Liver (tissue), 9 donors: ENCODE results near the gene STK32C. TPM values are rescaled to one million over a fixed set of nuclear protein-coding genes. Genes with fewer than 3 reads are reported as not detected.

Source experiments
- DNase-seq: peaks from one replicate; pipeline ENCODE4 v3.0.0-alpha.2; 2017; ENCODE audit warnings: low spot score
- H3K27ac ChIP-seq, 2 donors: one replicate each; pipeline ENCODE4 v1.7.0; 2013; ENCODE audit warnings: inconsistent platforms in 2 of 2, low read length in 2 of 2, control low read depth in 1 of 2, low read depth in 1 of 2, mild to moderate bottlenecking in 1 of 2
- H3K27me3 ChIP-seq, 4 donors: one replicate each; pipeline versions ENCODE4 v1.6.1 to v1.7.0; 2013; ENCODE audit warnings: low read length in 3 of 4, inconsistent platforms in 1 of 4, mild to moderate bottlenecking in 1 of 4, moderate library complexity in 1 of 4; ENCODE audit not compliant: control insufficient read depth in 4 of 4, insufficient read depth in 4 of 4
- H3K36me3 ChIP-seq, 4 donors: one replicate each; pipeline versions ENCODE4 v1.6.1 to v1.7.0; 2013; ENCODE audit warnings: low read length in 3 of 4, mild to moderate bottlenecking in 3 of 4, low read depth in 1 of 4, moderate library complexity in 1 of 4; ENCODE audit not compliant: control insufficient read depth in 4 of 4, insufficient read depth in 3 of 4
- H3K4me1 ChIP-seq, 4 donors: one replicate each; pipeline versions ENCODE4 v1.6.1 to v1.7.0; 2013; ENCODE audit warnings: low read length in 3 of 4, mild to moderate bottlenecking in 3 of 4, moderate library complexity in 1 of 4; ENCODE audit not compliant: control insufficient read depth in 4 of 4, insufficient read depth in 4 of 4
- H3K4me3 ChIP-seq, 3 donors: one replicate each; pipeline versions ENCODE4 v1.6.1 to v1.7.0; 2013; ENCODE audit warnings: low read length in 3 of 3, control low read depth in 1 of 3, low read depth in 1 of 3, mild to moderate bottlenecking in 1 of 3
- H3K9ac ChIP-seq, 2 donors: one replicate each; pipeline ENCODE4 v1.7.0; 2013; ENCODE audit warnings: low read length in 2 of 2, mild to moderate bottlenecking in 2 of 2, moderate library complexity in 2 of 2, control low read depth in 1 of 2, low read depth in 1 of 2
- H3K9me3 ChIP-seq, 4 donors: one replicate each; pipeline versions ENCODE4 v1.6.1 to v1.7.0; 2013; ENCODE audit warnings: low read length in 3 of 4; ENCODE audit not compliant: control insufficient read depth in 4 of 4
- ATF3 ChIP-seq: IDR thresholded peaks from 2 replicates; pipeline ENCODE4 v1.6.1; 2016; ENCODE audit warnings: antibody characterized with exemption
- CTCF ChIP-seq: fragments of 150-350 bp; IDR thresholded peaks from 2 replicates; pipeline ENCODE4 v1.5.1; 2017; ENCODE audit warnings: improper control_type of control experiment, low read depth, low read length; ENCODE audit not compliant: missing input control
- EGR1 ChIP-seq, 2 donors: IDR thresholded peaks; 2 replicates each; pipeline ENCODE4 v1.6.1; 2016 to 2018; ENCODE audit warnings: antibody characterized with exemption in 2 of 2, low read depth in 2 of 2
- FOXA2 ChIP-seq: IDR thresholded peaks from 2 replicates; pipeline ENCODE4 v1.6.1; 2016; ENCODE audit warnings: antibody characterized with exemption
- GABPA ChIP-seq, 2 donors: IDR thresholded peaks in 1 of 2; conservative IDR thresholded peaks in 1 of 2; 2 replicates each; pipeline ENCODE4 v1.6.1; 2016; ENCODE audit warnings: antibody characterized with exemption in 2 of 2, mild to moderate bottlenecking in 1 of 2, moderate library complexity in 1 of 2
- HNF4A ChIP-seq, 2 donors: conservative IDR thresholded peaks; 2 replicates each; pipeline ENCODE4 v1.6.1; 2016; ENCODE audit warnings: antibody characterized with exemption in 2 of 2, mild to moderate bottlenecking in 2 of 2
- HNF4G ChIP-seq: IDR thresholded peaks from 2 replicates; pipeline ENCODE4 v1.6.1; 2016; ENCODE audit warnings: antibody characterized with exemption
- JUND ChIP-seq, 2 donors: IDR thresholded peaks; 2 replicates each; pipeline ENCODE4 v1.6.1; 2016; ENCODE audit warnings: antibody characterized with exemption in 2 of 2
- NR2F2 ChIP-seq: IDR thresholded peaks from 2 replicates; pipeline ENCODE4 v1.6.1; 2016; ENCODE audit warnings: antibody characterized with exemption
- RAD21 ChIP-seq, 2 donors: IDR thresholded peaks; 2 replicates each; pipeline ENCODE4 v1.6.1; 2016; ENCODE audit warnings: antibody characterized with exemption in 2 of 2, mild to moderate bottlenecking in 2 of 2
- RXRA ChIP-seq, 2 donors: IDR thresholded peaks; 2 replicates each; pipeline ENCODE4 v1.6.1; 2017 to 2018; ENCODE audit warnings: antibody characterized with exemption in 2 of 2, mild to moderate bottlenecking in 1 of 2
- SP1 ChIP-seq: IDR thresholded peaks from 2 replicates; pipeline ENCODE4 v1.6.1; 2018; ENCODE audit warnings: antibody characterized with exemption, mild to moderate bottlenecking
- YY1 ChIP-seq: IDR thresholded peaks from 2 replicates; pipeline ENCODE4 v1.6.1; 2016; ENCODE audit warnings: antibody characterized with exemption, mild to moderate bottlenecking
- ZBTB33 ChIP-seq: IDR thresholded peaks from 2 replicates; pipeline ENCODE4 v1.6.1; 2016; ENCODE audit warnings: antibody characterized with exemption
- WGBS: extraction: QIAGEN DNeasy Blood & Tissue Kit; methylation state at CpG from one replicate; pipeline ENCODE4 v1.1.7; 2013; 5-methylcytosine and 5-hydroxymethylcytosine counted together
- polyA plus RNA-seq, 2 donors: library from polyadenylated mRNA; stranded (reverse) in 1 of 2; unstranded in 1 of 2; fragments of 200-250 nt in 1 of 2; fragments of >200 nt in 1 of 2; fragmentation: Nextera tagmentation in 1 of 2; extraction: Ambion mirVana in 1 of 2; gene quantifications; one replicate each; pipeline versions ENCODE4 v1.2.1 to v1.2.3, GENCODE V29; 2013 to 2015
- total RNA-seq, 2 donors: library from RNA; depleted of rRNA; stranded (reverse); fragments of >200 nt; gene quantifications; one replicate each; pipeline ENCODE4 v1.2.3, GENCODE V29; 2014
- donor health status: healthy.
- donor health status: healthy.
- donor health status: healthy.
- donor health status: healthy.
- donor health status: healthy.

STK32C gene
- total and polyA plus RNA-seq, 4 donors, result 1.8 to 4.6 (median 2.2) TPM

GRCh38 chr10:132300582-132300981 is 7.2 kb downstream of the STK32C start:
- Histone ChIP-seq H3K4me3 (no peak overlapping the region), H3K36me3 (no peaks in the 10 kb centered on the region), H3K9ac (no peak overlapping the region), H3K4me1 (no peaks in the 10 kb centered on the region), H3K27ac (no peak overlapping the region), H3K27me3 (no peaks in the 10 kb centered on the region), H3K9me3 (no peaks in the 10 kb centered on the region)
- no peak for DNase-seq
- 71% methylated on average over 10 of the region's 10 CpGs for WGBS
- TF ChIP-seq RAD21 (IDR thresholded peaks at IDR 0.05) (no peak), ZBTB33 (no peak), FOXA2 (no peak), HNF4A (conservative IDR thresholded peaks at IDR 0.05) (no peak), JUND (IDR thresholded peaks at IDR 0.05) (no peak), EGR1 (IDR thresholded peaks at IDR 0.05; ENCODE audit: low read depth in 2 of 2) (no peak), RXRA (IDR thresholded peaks at IDR 0.05) (no peak), NR2F2 (no peak), GABPA (IDR thresholded peaks at IDR 0.05 in 1 of 2, conservative IDR thresholded peaks at IDR 0.05 in 1 of 2) (no peak), CTCF (no peak), ATF3 (no peak), SP1 (no peak), YY1 (no peak)

- H3K4me3 ChIP-seq, result no peak overlapping the region
- no peaks in the 10 kb centered on the region for H3K4me1 ChIP-seq
- H3K27ac ChIP-seq, result no peak overlapping the region
- H3K27me3 ChIP-seq, result no peaks in the 10 kb centered on the region
- DNase-seq, result no peak
- WGBS, result 86% methylated on average over 34 of the region's 34 CpGs
- H3K9me3 ChIP-seq, result no peaks in the 10 kb centered on the region
- TF ChIP-seq JUND (IDR thresholded peaks at IDR 0.05) (no peak), FOXA2 (no peak), ZBTB33 (no peak), YY1 (no peak), ATF3 (no peak), RXRA (IDR thresholded peaks at IDR 0.05) (no peak), HNF4G (no peak)
- no peaks in the 10 kb centered on the region for H3K36me3 ChIP-seq
- H3K9ac ChIP-seq, result no peak overlapping the region
Observed at GRCh38 chr10:132299371-132300336, 8.1 kb downstream of the STK32C start.
